HL-60 (cell line): ENCODE measurements around the gene PDE3A.

ENCODE experiments used
- CTCF ChIP-seq: IDR thresholded peaks from one replicate; pipeline ENCODE4 v1.5.1; 2011; ENCODE audit warnings: low read length, control low read depth, inconsistent platforms; ENCODE audit not compliant: insufficient read depth
- POLR2AphosphoS5 ChIP-seq: IDR thresholded peaks from 2 replicates; pipeline ENCODE4 v1.6.1; 2012; ENCODE audit warnings: low read depth

GRCh38 chr12:20718294-20718693 is 350.0 kb downstream of the PDE3A start:
- TF ChIP-seq CTCF (no peak), POLR2AphosphoS5 (no peak)
